SK-N-MC (cell line): ENCODE results near the gene SLC7A8.

Experiments used
- DNase-seq: peaks from one replicate; pipeline ENCODE4 v3.0.0-alpha.2; 2011; ENCODE audit warnings: low read depth, low spot score
- H3K27ac ChIP-seq: fragments of 200-600 bp; sonication (generic); 2 replicates; pipeline ENCODE4 v1.5.1; 2016; ENCODE audit warnings: mixed run types
- H3K36me3 ChIP-seq: fragments of 200-600 bp; sonication (generic); 2 replicates; pipeline ENCODE4 v1.6.1; 2017; ENCODE audit warnings: antibody characterized with exemption, low read length, mixed read lengths; ENCODE audit not compliant: insufficient read depth
- H3K4me3 ChIP-seq: fragments of 200-600 bp; sonication (generic); 2 replicates; pipeline ENCODE4 v1.5.1; 2016
- H3K9ac ChIP-seq: fragments of 200-600 bp; sonication (generic); 2 replicates; pipeline ENCODE4 v1.8.0; 2017; ENCODE audit warnings: mixed run types, mixed read lengths; ENCODE audit not compliant: insufficient read length
- H3K9me3 ChIP-seq: fragments of 200-600 bp; sonication (generic); 2 replicates; pipeline ENCODE4 v1.6.1; 2017; ENCODE audit warnings: low read depth, mild to moderate bottlenecking, antibody characterized with exemption, low read length, moderate library complexity, mixed read lengths
- EZH2 ChIP-seq: fragments of 200-600 bp; sonication (generic); IDR thresholded peaks from one replicate; pipeline ENCODE4 v1.6.1; 2017; ENCODE audit warnings: antibody characterized with exemption
- FOXP2 ChIP-seq: optimal IDR thresholded peaks from 2 replicates; pipeline ENCODE3; 2011; ENCODE audit warnings: mild to moderate bottlenecking, moderate library complexity; ENCODE audit not compliant: insufficient read depth; ENCODE audit errors: extremely low read length, control extremely low read depth
- POLR2AphosphoS5 ChIP-seq: IDR thresholded peaks from 2 replicates; pipeline ENCODE4 v1.6.1; 2012; ENCODE audit warnings: mild to moderate bottlenecking, low read depth, low read length, borderline replicate concordance

Gene SLC7A8

DNA sequence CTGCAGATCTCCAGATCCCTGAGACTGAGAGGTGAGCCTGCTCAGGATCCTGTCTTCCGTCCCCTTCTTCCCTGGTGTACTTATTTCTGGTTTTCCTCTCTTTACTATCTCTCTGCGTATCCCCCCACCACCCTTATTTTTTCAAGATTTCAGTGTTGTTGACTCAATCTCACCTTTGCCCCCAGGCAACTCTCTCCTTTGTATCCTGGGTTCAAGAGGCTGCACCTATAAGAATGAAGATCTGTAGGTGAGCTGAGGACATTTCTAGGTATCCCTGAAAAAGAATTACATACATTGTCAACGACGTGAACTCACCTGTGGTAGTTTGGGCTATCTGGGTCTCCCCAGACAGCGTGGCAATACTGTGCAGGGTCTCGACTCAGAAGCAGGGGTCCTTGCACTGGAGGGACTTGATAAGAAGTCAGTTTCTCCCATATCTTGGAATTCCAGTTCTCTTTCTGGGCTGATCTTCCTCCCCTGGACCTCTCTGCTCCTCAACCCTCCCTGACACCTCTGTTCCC is 79.3 kb downstream of the SLC7A8 start:
- no peak overlapping the region for H3K27ac ChIP-seq
- no peak overlapping the region for H3K9ac ChIP-seq
- H3K9me3 ChIP-seq: no peaks in the 10 kb centered on the region
- no peaks in the 10 kb centered on the region for H3K36me3 ChIP-seq
- no peak for DNase-seq
- no peak overlapping the region for H3K4me3 ChIP-seq
- TF ChIP-seq EZH2 (no peak), FOXP2 (no peak), POLR2AphosphoS5 (no peak)

GRCh38 chr14:23103581-23103980 is 79.9 kb downstream of the SLC7A8 start:
- Histone ChIP-seq H3K36me3 (peaks cover 4% of the 10 kb centered on the region; the same call in 1 of the 2 replicates), H3K9me3 (no peaks in the 10 kb centered on the region), H3K27ac (no peak overlapping the region), H3K9ac (no peak overlapping the region), H3K4me3 (no peak overlapping the region)
- TF ChIP-seq POLR2AphosphoS5 (no peak), EZH2 (no peak), FOXP2 (no peak)
- DNase-seq: no peak

DNA sequence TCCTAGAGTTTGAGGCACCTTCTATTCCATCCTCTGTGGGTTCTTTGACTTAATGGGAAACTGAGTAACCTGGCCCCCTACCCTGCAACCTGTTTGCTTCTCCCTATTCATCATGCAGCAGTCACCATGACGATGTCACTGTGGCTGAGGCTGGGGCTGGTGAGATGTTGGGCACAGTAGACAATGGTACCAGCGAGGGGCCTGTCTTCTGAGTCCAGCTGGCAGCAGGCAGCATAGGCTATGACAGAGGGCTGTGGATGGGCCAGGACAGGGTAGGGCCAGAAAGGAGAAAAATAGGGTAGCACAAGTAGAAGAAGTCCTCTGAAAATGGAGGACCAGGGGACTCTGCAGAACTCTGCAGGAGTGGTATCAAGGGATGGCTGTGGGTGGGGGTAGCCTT is 80.7 kb downstream of the SLC7A8 start:
- no peak for DNase-seq
- Histone ChIP-seq H3K9me3 (no peaks in the 10 kb centered on the region), H3K4me3 (no peak overlapping the region), H3K27ac (no peak overlapping the region), H3K9ac (no peak overlapping the region), H3K36me3 (peaks cover 12% of the 10 kb centered on the region)
- TF ChIP-seq EZH2 (no peak), POLR2AphosphoS5 (no peak), FOXP2 (no peak)

DNA sequence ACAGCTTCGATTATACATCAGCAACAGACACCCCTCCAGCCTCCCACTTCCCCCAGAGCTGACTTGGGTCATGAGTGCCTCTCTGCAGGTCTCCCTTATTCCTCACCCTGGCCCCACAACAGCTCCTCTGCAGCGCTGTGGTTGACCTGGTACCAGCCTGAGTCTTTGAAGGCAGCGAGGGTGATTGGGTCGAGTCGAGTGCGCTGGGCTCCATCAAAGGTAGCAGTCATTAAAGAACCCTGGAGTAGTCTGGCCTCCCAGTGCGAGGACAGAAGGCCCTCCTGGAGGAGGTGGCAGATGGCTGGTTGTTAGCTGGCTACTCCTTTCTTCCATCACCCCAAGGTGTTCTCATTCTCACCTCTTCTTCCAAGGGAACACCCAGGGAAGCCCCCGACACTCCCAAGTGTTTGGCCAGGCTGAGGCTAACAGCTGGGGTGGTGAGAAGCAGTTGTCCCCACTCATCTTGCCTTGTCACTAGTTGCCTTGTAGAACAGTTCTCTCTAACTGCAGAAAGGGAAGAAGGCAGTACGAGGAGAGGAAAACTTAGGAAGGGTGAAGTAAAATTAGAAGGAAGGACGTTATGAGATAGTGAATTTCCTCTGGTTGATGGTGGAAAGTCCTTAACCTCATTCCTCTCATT is 81.4 kb downstream of the SLC7A8 start:
- Histone ChIP-seq H3K9me3 (no peaks in the 10 kb centered on the region), H3K27ac (no peak overlapping the region)

DNA sequence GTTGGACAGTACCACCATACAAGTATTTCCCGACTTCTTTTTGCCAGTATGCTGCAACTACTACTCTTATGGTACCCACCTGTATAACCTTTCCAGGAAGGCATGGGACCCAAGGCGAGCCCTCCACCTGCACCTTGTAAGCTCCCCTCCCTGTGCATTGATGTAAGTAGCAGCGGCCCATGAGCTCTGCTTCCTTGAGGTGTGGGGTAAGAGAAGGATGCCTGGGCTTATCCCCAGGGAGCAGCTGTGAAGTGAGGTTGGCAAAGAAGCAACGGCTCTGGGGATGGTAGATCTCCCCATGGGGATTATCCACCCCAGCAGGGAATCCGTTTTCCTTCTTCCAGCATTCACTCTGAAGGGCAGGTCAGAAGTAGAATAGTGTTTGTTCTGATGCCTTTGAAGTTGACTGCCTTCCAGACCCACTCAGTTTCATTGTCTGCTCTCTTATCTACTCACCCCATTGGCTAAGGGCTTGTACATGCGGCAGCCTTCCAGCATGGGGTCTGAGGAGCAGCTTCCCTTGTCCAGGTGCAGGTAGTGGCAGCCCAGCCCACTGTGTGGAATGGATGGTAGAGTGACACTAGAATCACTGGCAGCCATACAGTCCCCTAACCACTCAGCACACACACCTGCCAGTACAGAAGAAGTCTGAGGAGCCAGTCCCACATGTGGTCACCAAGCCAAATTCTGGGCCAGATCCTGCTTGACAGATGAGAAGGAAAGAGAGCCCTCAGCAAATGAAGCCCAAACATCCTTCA is 82.1 kb downstream of the SLC7A8 start:
- Histone ChIP-seq H3K9ac (no peak overlapping the region), H3K36me3 (peaks cover 18% of the 10 kb centered on the region), H3K27ac (no peak overlapping the region), H3K9me3 (no peaks in the 10 kb centered on the region), H3K4me3 (no peak overlapping the region)
- TF ChIP-seq FOXP2 (no peak), EZH2 (no peak), POLR2AphosphoS5 (no peak)
- DNase-seq: no peak

More for the DNA sequence above, 81.4 kb downstream of the SLC7A8 start:
- Histone ChIP-seq H3K36me3 (peaks cover 18% of the 10 kb centered on the region), H3K9ac (no peak overlapping the region), H3K4me3 (no peak overlapping the region)
- no peak for DNase-seq
- TF ChIP-seq POLR2AphosphoS5 (no peak), EZH2 (no peak), FOXP2 (no peak)

GRCh38 chr14:23099212-23099861 is 84.1 kb downstream of the SLC7A8 start:
- no peak for TF ChIP-seq FOXP2
- no peak for TF ChIP-seq EZH2
- TF ChIP-seq POLR2AphosphoS5: no peak
- Histone ChIP-seq H3K36me3 (peaks cover 18% of the 10 kb centered on the region), H3K4me3 (no peak overlapping the region), H3K9me3 (no peaks in the 10 kb centered on the region), H3K9ac (no peak overlapping the region), H3K27ac (no peak overlapping the region)
- no peak for DNase-seq

GRCh38 chr14:23097786-23098185 is 85.7 kb downstream of the SLC7A8 start:
- no peak for TF ChIP-seq POLR2AphosphoS5
- no peak for TF ChIP-seq FOXP2
- TF ChIP-seq EZH2: no peak
- no peaks in the 10 kb centered on the region for H3K9me3 ChIP-seq
- no peak overlapping the region for H3K27ac ChIP-seq
- DNase-seq: no peak
- H3K9ac ChIP-seq: no peak overlapping the region
- H3K36me3 ChIP-seq: peaks cover 24% of the 10 kb centered on the region
- H3K4me3 ChIP-seq: no peak overlapping the region
